ENCODE measurements around the gene ELOVL2.

- TF ChIP-seq ZNF274 (IDR thresholded peaks at IDR 0.05; ENCODE audit: insufficient read depth, insufficient read length) (no peak), RELB (IDR thresholded peaks at IDR 0.05; ENCODE audit: low read depth) (no peak), MLLT1 (IDR thresholded peaks at IDR 0.05) (no peak), ATF3 (IDR thresholded peaks at IDR 0.05; ENCODE audit: borderline replicate concordance, extremely low read depth, low read depth, low read length) (no peak)
Observed at GRCh38 chr6:11069760-11070159, 25.7 kb upstream of the ELOVL2 start.

All from GM12878 (cell line).